Measurements from ENCODE around the gene KHDC4. TPM values are rescaled to one million over a fixed set of nuclear protein-coding genes. Genes with fewer than 3 reads are reported as not detected.

Gene KHDC4
- total and polyA plus RNA-seq, 2 of the 4 experiments (the other 2 are of a cell fraction): 28.0 to 29.9 TPM

- TF ChIP-seq RFX5 (IDR thresholded peaks at IDR 0.05; ENCODE audit: low read depth, low read length): no peak
- TF ChIP-seq POLR2A (IDR thresholded peaks at IDR 0.05; ENCODE audit: low read depth, low read length): no peak; the same call in 1 of the 2 replicates
- 0 out of 2 replicates have a peak, but pooled peaks have one; percentile 9 for TF ChIP-seq FOS (IDR thresholded peaks at IDR 0.05; ENCODE audit: low read depth, low read length)
Observed at GRCh38 chr1:155893389-155894142, 40.6 kb downstream of the KHDC4 start (continued).

- WGBS, 2 experiments (ENCODE audit: extremely low coverage in 2 of 2, insufficient read length in 1 of 2): no CpG with 5 or more reads among the region's 3 CpGs
- DNase-seq: peak; percentile 89
- Histone ChIP-seq H3K27ac (ENCODE audit: insufficient read depth, low read length) (peak overlapping the region; percentile 99), H3K9me3 (ENCODE audit: control insufficient read depth, insufficient read depth, low read length) (no peaks in the 10 kb centered on the region), H3K18ac (ENCODE audit: low read depth, low read length) (peak overlapping the region; percentile 97), H4K8ac (ENCODE audit: low read depth in 2 of 2, low read length in 2 of 2) (peak overlapping the region; percentile 82 to 99), H3K9ac (ENCODE audit: low read depth, low read length) (peak overlapping the region; percentile 64), H2BK20ac (ENCODE audit: low read depth, low read length) (peak overlapping the region; percentile 96), H3K27me3 (ENCODE audit: control insufficient read depth, insufficient read depth, low read length) (no peaks in the 10 kb centered on the region), H3K56ac (ENCODE audit: extremely low read depth, insufficient read depth, low read length) (peak overlapping the region; percentile 91), H3K14ac (replicated peaks; ENCODE audit: low read depth, low read length) (peak overlapping the region; percentile 99), H2BK5ac (ENCODE audit: low read depth, low read length, poor library complexity, severe bottlenecking) (peak overlapping the region; percentile 98), H3K9me1 (ENCODE audit: insufficient read depth, low read length) (peaks cover 6% of the 10 kb centered on the region), H2AK9ac (replicated peaks; ENCODE audit: low read depth, low read length, poor library complexity) (peak overlapping the region; percentile 94), H3K4ac (ENCODE audit: low read depth, low read length) (peak overlapping the region; percentile 100), H4K20me1 (ENCODE audit: insufficient read depth, low read length) (no peaks in the 10 kb centered on the region; the same call in 1 of the 2 replicates), H3K23ac (ENCODE audit: low read depth, low read length) (peak overlapping the region; percentile 97), H3K4me2 (ENCODE audit: low read depth, low read length) (peak overlapping the region; percentile 64; the same call in 1 of the 2 replicates), H3K4me1 (ENCODE audit: control insufficient read depth, insufficient read depth, low read length) (peaks cover 19% of the 10 kb centered on the region), H2BK15ac (ENCODE audit: low read depth, low read length) (peak overlapping the region; percentile 98), H3K79me1 (ENCODE audit: low read depth in 1 of 2, low read length in 2 of 2) (peaks cover 0 to 20% of the 10 kb centered on the region in 2 experiments; a peak in 2 of 4 replicates), H3K4me3 (ENCODE audit: insufficient read depth, low read depth, low read length) (no peak overlapping the region), H3K36me3 (ENCODE audit: control insufficient read depth, insufficient read depth, low read length) (peaks cover 14% of the 10 kb centered on the region), H2BK120ac (ENCODE audit: low read depth, low read length) (peak overlapping the region; percentile 98), H2AK5ac (ENCODE audit: low read depth, low read length) (peak overlapping the region; percentile 100), H2AFZ (replicated peaks; ENCODE audit: low read length, poor library complexity) (no peak overlapping the region), H4K5ac (ENCODE audit: low read depth, low read length) (peak overlapping the region; percentile 96), H4K91ac (ENCODE audit: insufficient read depth, low read depth, low read length) (peak overlapping the region; percentile 97)
- CTCF ChIA-PET: interaction anchor here (0.6 to 1.3 kb wide), 3 partner anchors 9 to 32 kb away, joined by 3 to 5 read pairs (median 4); no protein-coding TSS in a partner anchor
- intact Hi-C loops (cut with micrococcal nuclease) (no loop called here), in situ Hi-C loops (cut with MboI; ENCODE audit: low sequenced_read_pairs) (no loop called here), dilution Hi-C loops (cut with HindIII; ENCODE audit: low sequenced_read_pairs, unreplicated experiment) (no loop called here)
- TF ChIP-seq RCOR1 (IDR thresholded peaks at IDR 0.05; ENCODE audit: insufficient replicate concordance, low read length) (peak; percentile 34), USF2 (IDR thresholded peaks at IDR 0.05; ENCODE audit: low read depth, low read length) (no peak), MAFK (IDR thresholded peaks at IDR 0.05; ENCODE audit: low read depth, low read length) (peak; percentile 22; the same call in 1 of the 2 replicates), CHD1 (IDR thresholded peaks at IDR 0.05; ENCODE audit: low read depth, low read length) (no peak), BHLHE40 (IDR thresholded peaks at IDR 0.05; ENCODE audit: low read depth, low read length) (no peak)
- BruUV-seq (replicated peaks): no TSS peak
- peak; percentile 52 for ATAC-seq (ENCODE audit: low read depth)
- POLR2A ChIA-PET (ENCODE audit: unreplicated experiment): interaction anchor here (0.8 kb wide), 1 partner anchor 64 kb away, joined by 4 read pairs; no protein-coding TSS in a partner anchor
Observed at GRCh38 chr1:155892796-155893195, 41.4 kb downstream of the KHDC4 start.

All from IMR-90 (cell line).